Ascending aorta (tissue), 2 donors: ENCODE results near the gene RERG. TPM values are rescaled to one million over a fixed set of nuclear protein-coding genes. Genes with fewer than 3 reads are reported as not detected.

Experiments
- DNase-seq, 2 donors: peaks; one replicate each; pipeline ENCODE4 v3.0.0-alpha.2; 2019; ENCODE audit warnings: low spot score in 2 of 2
- H3K27ac ChIP-seq, 2 donors: fragments of 200-600 bp; sonication (generic); one replicate each; pipeline ENCODE4 v1.5.1; 2016 to 2017; ENCODE audit warnings: mild to moderate bottlenecking in 1 of 2
- H3K27me3 ChIP-seq: fragments of 200-600 bp; sonication (generic); one replicate; pipeline ENCODE4 v1.5.1; 2017
- H3K36me3 ChIP-seq, 2 donors: fragments of 200-600 bp; sonication (generic); one replicate each; pipeline ENCODE4 v1.5.1; 2016
- H3K4me1 ChIP-seq, 2 donors: fragments of 200-600 bp; sonication (generic); one replicate each; pipeline ENCODE4 v1.5.1; 2016 to 2017; ENCODE audit warnings: mild to moderate bottlenecking in 1 of 2
- H3K4me3 ChIP-seq, 2 donors: fragments of 200-600 bp; sonication (generic); one replicate each; pipeline ENCODE4 v1.5.1; 2016 to 2017; ENCODE audit warnings: mild to moderate bottlenecking in 1 of 2
- H3K9me3 ChIP-seq, 2 donors: fragments of 200-600 bp; sonication (generic); one replicate each; pipeline ENCODE4 v1.5.1; 2016
- intact Hi-C: fragments of 100-400 bp; cut with DNase I; formaldehyde crosslinking; loops from one replicate; pipeline ENCODE4 v1.15.1; 2023
- total RNA-seq: library from RNA; depleted of rRNA; stranded (reverse); fragments of >200 nt; gene quantifications from one replicate; pipeline ENCODE4 v1.1.0, GENCODE V29; 2016
- TF ChIP-seq, protein P1 (sequence below), 3 experiments: fragments of 200-600 bp in 2 of 3; fragments of 450-650 bp in 1 of 3; sonication (generic) in 2 of 3; IDR thresholded peaks; one replicate each; pipeline ENCODE4 v1.5.1; 2016 to 2019; ENCODE audit warnings: antibody characterized with exemption in 3 of 3, mild to moderate bottlenecking in 1 of 3, moderate library complexity in 1 of 3

The RERG gene
- total RNA-seq, 1 donor from 2014 or later: 55.7 TPM

DNA sequence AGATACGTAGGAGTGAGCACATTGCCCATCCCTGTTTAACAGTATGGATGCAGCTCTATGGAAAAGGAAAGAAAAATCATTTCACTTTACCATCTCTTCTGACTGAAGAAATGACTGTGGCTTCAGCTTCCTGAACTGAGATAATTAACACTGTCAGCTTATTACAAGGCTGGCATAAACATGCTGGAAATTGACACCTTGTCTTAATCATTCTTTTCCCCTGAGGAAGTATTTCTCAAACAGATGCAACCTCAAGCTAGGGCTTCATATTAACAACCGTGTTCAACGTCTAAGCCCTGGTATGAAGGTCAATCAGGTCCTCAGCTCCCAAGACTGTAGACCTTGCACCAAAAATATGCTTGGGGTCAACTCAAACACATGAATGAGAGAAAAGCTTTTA lies 25.0 kb downstream of the RERG start:
- TF ChIP-seq, protein P1, sequence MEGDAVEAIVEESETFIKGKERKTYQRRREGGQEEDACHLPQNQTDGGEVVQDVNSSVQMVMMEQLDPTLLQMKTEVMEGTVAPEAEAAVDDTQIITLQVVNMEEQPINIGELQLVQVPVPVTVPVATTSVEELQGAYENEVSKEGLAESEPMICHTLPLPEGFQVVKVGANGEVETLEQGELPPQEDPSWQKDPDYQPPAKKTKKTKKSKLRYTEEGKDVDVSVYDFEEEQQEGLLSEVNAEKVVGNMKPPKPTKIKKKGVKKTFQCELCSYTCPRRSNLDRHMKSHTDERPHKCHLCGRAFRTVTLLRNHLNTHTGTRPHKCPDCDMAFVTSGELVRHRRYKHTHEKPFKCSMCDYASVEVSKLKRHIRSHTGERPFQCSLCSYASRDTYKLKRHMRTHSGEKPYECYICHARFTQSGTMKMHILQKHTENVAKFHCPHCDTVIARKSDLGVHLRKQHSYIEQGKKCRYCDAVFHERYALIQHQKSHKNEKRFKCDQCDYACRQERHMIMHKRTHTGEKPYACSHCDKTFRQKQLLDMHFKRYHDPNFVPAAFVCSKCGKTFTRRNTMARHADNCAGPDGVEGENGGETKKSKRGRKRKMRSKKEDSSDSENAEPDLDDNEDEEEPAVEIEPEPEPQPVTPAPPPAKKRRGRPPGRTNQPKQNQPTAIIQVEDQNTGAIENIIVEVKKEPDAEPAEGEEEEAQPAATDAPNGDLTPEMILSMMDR (IDR thresholded peaks at IDR 0.05): no peak
- intact Hi-C loops: no loop called here
- no peaks in the 10 kb centered on the region for H3K27me3 ChIP-seq

DNA sequence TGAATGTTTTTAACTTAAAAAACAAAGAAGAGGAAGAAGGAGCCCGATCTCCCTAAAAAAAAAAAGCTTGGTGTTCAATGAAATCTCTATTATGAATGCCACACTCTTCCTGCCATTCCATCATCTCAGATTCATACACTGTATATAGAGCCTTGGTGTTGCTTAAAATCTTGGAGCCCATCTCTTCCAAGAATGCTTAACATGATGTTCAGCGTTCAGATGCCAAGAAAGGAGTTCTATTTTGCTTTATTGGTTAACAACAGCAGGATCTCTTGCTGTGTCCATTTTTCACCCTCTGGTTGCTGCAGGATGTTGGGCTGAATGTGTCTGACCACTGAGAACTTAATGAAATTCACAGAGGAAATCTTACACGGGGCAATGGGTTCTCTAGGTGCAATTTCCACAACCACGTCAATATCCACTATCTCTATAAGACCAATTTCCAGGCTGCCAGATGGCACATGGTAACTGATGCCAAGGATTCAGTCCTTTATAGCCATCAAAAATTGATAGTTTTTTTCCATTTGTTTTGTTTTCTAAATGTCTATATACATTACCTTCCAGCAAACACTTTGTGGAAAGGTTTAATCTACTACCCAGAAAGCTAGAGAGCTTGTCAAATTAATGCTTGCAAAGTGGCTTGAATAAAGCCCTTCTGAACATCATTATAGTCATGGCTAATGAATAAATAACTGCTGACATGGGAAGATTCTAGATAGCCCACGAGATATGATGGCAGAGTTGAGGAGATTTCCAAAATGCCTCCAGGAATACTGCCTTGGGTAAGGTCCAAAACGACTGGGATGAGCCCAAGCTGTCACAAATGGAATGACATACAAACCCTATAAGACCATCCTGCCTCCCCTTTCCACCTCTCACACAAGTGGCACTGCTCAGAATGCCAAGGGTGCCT lies 26.5 kb downstream of the RERG start:
- Histone ChIP-seq H3K27me3 (no peaks in the 10 kb centered on the region), H3K27ac (peak overlapping the region; percentile 54 to 71), H3K9me3 (no peaks in the 10 kb centered on the region), H3K36me3 (no peaks in the 10 kb centered on the region), H3K4me3 (no peak overlapping the region), H3K4me1 (peaks cover 8 to 39% of the 10 kb centered on the region in 2 donors)
- intact Hi-C loops: no loop called here
- DNase-seq: no peak
- TF ChIP-seq, protein P1 (IDR thresholded peaks at IDR 0.05): no peak

More for the DNA sequence above, 25.0 kb downstream of the RERG start:
- no peak for DNase-seq
- H3K4me1 ChIP-seq: peaks cover 8 to 51% of the 10 kb centered on the region in 2 donors
- no peaks in the 10 kb centered on the region for H3K9me3 ChIP-seq
- H3K4me3 ChIP-seq: no peak overlapping the region
- H3K27ac ChIP-seq: peak overlapping the region in 1 of 2 donors; percentile 1
- no peaks in the 10 kb centered on the region for H3K36me3 ChIP-seq

DNA sequence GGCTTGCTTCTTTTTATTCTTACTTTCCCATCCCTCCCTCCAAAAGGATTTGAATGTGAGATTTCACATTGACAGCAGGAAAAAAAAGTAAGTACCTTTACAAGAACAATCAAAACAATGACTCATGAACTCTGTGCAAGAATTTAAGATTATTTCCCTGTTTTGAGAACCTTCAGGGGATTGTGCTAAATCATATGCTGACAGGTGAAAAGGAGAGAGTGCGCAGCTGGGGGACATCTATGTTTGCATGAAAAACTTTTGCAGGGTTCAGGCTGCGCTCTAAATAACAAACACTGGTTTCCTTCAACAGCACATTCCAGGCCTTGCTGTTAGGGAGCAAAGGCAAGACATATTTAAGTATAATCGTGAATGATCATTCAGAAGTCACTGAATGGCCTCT lies 27.3 kb downstream of the RERG start:
- Histone ChIP-seq H3K4me3 (no peak overlapping the region), H3K9me3 (no peaks in the 10 kb centered on the region), H3K36me3 (no peaks in the 10 kb centered on the region), H3K4me1 (peaks cover 8 to 39% of the 10 kb centered on the region in 2 donors), H3K27me3 (no peaks in the 10 kb centered on the region), H3K27ac (peak overlapping the region; percentile 54 to 71)
- intact Hi-C loops: no loop called here
- TF ChIP-seq, protein P1 (IDR thresholded peaks at IDR 0.05): no peak
- DNase-seq: no peak

DNA sequence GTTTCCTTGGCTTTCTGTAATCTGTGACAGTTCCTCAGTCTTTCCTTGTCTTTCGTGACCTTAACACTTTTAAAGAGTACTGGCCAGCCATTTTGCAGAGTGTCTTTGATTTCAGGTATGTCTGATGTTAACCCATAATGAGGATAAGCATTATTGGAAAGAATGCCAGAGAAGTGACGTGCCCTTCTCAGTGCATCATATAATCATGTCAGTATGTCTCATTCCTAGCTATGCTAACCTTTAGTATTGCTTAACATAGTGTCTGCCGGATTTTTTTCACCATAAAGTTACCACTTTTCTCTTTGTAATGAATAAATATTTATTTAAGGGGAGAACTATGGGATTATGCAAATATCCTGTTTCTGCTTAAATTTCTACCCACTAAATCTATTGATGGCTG lies 28.5 kb downstream of the RERG start:
- no peak for DNase-seq
- Histone ChIP-seq H3K9me3 (no peaks in the 10 kb centered on the region), H3K4me3 (no peak overlapping the region), H3K4me1 (peaks cover 8 to 38% of the 10 kb centered on the region in 2 donors), H3K27ac (peak overlapping the region; percentile 54 to 71), H3K36me3 (no peaks in the 10 kb centered on the region), H3K27me3 (no peaks in the 10 kb centered on the region)
- TF ChIP-seq, protein P1 (IDR thresholded peaks at IDR 0.05): no peak
- intact Hi-C loops: no loop called here

DNA sequence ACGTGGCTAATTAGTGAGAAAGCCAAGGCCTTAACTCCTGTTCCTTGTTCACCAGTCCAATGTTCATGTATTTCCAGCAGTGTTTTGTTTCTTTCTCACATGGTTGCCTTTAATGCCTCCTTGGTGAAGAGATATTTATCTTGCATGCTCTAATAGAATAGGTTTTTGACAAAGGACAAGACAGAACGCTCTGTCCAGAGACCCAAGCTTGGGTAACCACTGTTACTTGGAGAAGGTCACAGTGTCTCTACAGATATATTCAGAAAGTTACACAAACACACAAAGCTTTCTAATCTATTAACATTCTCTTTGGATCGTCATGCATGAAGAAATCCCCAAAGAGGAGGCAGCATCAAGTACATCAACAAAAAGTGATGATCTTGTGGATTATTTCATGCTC lies 33.1 kb downstream of the RERG start:
- Histone ChIP-seq H3K27me3 (no peaks in the 10 kb centered on the region), H3K27ac (peak overlapping the region; percentile 26 to 31), H3K36me3 (no peaks in the 10 kb centered on the region), H3K4me1 (peaks cover 4 to 10% of the 10 kb centered on the region in 2 donors), H3K4me3 (no peak overlapping the region), H3K9me3 (no peaks in the 10 kb centered on the region)
- intact Hi-C loops: no loop called here
- TF ChIP-seq, protein P1 (IDR thresholded peaks at IDR 0.05): no peak
- DNase-seq: no peak
